Measurements from ENCODE around the gene SIK3.

SIK3 gene

DNA sequence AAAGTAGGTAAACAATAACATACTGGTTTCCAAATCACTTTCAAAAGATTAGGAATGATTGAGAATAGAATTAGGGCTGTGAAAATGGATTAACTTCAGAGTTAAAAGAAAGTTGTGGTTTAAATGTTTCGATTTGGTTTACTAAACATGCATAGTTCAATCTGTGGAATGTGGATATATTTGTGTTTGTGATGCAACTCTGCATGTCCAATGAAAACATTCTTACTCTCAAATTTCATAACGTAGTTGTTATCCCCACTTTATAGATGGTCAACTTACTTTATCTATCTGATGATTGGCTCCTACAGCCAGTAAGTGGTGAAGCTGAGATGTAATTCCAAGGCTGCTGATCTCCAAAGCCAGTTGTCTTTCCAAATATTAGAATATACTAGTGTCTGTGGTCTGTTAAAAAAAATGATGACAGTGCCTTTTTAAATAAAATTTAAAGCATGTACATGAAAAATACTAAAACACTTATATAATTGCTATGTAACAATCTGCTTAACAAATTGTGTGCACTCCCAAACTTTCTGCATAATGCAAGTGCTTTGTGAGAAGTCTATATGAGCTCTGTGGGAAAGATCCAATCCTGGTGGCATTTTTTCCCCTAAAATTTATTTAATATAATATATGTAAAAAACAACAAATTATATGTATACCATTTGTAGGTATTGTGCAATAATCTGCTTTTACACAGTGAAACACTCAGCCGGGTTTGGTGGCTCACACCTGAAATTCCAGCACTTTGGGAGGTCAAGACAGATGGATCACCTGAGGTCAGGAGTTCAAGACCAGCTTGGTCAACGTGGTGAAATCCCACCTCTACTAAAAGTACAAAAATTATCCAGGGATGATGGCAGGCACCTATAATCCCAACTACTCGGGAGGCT lies 9.7 kb upstream of the SIK3 start:
- DNase-seq, result no peak

DNA sequence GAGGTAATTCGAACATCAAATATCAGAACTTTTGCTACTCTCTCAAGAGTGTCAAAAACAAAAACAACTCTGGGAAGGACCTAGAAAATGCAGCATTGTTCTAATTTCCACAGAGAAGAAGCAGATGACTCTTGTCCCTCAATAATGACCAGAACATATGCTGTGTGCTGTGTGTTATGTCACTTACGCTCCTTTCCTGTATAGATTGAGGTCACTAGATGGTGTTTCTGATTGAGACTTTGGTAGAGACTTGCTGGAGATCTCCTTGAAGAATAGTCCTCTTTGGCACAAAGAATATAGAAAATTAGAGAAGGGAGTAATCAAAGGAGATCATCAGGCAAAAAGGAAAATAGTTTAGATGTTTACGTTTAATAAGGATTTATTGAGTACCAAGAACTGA lies 2.3 kb upstream of the SIK3 start:
- no peak for DNase-seq

DNA sequence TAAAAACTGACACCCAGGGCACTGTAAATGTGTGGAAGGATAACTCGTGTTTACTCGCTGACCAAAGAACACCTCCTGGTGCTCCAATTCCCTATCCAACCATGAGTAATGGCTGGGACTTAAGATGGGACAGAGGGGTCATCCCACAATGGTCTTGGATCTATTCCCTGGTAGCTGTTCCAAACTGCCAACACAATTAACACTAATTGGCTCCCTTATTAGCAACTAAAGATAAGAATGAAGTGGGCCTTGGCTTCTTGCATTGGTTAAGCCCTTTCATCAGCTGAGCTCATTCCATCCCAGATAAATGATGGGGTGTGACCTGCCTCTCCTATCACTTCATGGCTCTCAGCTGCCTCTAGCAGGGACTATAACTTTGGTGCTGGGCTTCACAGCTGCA lies 1.5 kb upstream of the SIK3 start:
- no peak for DNase-seq

DNA sequence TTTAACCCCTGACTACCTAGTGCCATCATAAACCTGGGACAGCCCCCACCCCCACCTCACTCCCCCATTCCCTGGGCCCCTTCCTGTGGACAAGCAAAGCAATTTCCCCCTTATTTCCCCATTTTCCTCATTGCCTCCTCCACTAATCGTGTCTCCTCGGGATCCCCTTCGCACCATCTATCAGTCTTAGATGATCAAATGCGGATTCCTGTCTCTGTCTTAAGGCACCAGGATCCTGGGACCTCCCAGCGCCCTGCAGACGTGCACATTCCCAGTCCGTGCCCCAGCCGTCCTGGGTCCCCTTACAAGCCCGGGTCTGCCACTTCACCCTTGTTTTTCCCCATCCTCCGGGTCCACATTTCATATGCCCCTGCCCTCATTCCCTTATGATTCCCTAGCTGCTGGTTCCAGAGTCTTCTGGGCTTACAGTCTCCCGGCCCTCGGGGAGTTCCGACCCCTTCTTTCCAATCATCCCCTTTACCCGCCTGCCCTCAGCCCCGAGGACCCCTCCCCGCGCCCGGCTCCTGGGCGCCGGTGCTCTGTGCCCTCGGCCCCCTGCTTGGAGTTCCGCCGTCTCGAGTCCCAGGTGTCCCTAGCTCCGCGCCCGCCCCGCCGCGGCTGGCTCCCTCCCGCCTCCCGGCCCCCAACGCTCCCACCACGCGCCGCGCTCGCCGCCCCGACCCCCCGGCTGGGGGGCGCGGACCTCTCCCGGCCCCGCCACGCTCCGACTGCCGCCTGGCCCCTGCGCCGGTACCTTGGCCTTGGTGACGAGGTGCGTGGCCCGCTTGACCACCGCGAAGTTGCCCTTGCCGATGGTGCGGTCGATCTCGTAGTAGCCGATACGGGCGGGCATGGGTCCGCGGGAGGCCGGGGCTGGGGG lies 599 bp downstream of the SIK3 start:
- no peak for DNase-seq

DNA sequence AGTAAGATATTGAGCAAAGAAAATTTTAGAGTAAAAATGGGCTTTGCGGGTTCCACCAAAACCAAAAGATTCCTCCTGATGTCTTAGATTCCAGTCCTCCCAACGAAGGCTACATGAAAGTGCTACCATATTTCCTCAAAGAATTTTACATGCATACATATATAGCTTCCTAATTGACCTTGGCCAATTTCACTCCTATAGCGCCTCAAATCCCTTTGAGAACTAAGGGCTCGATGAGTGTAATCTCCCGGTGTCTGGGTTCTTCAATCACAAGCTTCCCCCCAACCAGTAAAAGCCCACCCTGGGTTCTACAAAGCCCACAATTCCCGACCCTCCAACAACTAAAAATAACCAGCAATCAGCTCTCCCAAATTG lies 1.2 kb downstream of the SIK3 start:
- no peak for DNase-seq

DNA sequence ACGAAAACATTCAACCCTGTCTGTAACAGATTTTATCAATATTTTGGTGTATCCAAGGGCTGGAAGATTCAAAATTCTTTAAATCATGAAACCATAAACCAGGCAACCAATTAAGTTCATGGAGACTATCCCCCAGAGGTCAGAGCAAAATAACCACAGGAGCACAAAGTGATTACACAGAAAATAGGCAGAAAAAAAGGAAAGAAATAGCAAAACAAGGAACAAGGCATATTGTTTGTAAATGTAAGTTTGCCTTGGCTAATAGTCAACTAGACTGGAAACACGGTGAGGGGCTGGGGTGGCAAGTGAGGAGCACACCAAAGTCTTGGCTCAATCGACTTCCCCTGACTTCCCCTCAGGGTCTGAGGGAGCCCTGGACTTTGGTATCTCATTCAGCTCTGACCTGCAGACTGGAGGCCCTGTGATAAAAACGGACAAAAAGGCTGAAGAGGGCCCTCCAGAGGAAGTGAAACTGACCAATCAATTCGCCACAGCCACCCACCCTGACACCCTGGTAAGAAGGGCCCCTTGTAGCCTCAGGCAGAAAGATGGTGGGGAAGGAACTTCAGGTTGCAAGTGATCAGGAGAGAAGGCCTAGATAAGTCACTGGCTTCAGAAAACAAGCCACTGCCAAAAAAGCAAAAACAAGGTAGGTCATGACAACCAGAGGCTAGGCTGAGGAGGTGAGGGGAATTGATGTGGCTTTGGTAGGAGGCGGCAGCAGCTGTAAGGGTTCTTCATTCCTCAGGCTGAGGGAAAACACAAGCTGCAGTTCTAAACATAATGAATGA lies 1.8 kb downstream of the SIK3 start:
- peak; percentile 70 for DNase-seq

DNA sequence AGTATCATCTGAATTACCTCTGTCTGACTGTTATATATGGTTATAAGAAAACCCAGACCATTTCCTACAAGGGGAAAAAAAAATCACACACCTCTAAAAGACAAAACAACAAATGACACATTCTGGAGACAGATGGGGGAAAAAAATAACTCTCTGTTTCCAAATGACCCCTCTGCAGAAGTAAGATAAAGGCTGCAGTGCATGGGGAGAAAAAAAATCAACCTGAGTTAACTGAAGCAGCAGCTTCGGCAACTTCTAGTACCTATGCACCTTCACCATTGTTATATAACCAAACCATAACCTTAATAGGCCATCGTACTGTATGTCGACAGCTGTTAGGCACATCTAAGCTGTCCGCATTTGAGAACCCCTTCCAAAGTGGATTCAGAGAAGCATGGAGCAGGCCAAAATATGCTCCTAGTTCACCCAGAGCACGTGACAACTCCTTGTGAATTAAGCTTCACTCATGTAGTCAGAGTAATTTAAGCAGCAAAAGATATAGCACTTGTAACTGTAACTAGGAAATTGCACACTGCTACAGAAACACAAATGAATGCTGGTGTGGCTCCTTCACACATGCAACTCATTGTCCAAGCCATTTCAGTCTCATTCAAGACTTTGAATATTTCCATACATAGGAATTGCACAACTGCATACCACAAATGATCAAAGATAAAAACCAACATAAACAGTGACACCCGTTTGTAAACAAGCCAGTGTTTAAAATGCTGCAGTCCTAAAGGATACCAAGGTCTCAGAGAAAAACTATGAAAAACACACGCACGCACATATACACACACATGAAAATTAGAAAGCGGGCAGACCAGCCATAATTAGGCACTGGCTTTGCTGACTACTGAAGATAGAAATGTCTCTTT lies 2.7 kb downstream of the SIK3 start:
- DNase-seq, result no peak

DNA sequence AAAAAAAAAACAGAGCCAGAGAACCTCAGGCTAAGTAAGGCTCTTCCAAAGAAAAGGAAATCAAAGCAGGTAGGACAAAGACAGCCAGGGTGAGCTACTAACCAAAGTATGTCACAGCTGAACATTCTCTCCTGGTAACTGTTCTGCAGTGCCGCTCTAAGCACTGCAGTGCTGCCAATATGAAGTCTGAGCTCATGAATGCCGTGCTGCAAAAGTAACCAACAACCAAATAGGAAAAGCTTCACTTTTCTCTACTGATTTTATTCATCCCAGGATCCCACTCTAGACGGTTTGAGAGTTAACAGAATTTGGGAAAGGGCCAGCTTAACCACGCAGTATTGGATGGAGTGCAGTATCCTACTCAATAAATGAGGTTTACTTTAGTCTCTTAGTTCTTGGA lies 3.5 kb downstream of the SIK3 start:
- DNase-seq, result no peak

DNA sequence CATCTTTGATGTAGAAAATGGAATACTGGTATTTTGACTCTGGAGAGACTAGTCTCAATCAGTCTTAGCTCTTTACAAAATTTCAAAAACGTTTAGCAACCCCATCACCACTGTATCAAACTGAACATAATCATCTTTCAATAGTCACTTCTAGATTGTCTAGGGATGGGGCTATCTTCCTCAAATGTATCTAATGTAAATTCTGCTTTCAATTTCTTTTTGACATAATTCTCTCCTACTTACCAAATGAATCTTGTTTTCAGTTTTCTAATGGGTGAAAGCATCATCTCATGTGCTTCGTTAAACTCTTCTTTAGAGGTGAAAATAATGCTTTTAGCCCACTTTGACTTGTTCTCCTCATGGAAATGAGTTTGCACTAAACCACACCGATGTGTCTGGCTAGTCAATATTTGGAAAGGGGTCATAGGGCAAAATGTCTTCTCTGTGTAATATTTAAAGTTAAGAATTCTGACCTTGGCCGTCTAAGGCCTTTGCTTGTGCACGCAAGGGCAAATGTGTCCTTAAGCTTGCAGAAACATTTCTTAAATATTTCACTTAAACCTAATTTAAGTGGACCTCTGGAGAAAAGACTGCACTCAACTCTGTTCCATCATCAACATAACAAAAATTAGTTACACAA lies 5.2 kb downstream of the SIK3 start:
- no peak for DNase-seq

DNA sequence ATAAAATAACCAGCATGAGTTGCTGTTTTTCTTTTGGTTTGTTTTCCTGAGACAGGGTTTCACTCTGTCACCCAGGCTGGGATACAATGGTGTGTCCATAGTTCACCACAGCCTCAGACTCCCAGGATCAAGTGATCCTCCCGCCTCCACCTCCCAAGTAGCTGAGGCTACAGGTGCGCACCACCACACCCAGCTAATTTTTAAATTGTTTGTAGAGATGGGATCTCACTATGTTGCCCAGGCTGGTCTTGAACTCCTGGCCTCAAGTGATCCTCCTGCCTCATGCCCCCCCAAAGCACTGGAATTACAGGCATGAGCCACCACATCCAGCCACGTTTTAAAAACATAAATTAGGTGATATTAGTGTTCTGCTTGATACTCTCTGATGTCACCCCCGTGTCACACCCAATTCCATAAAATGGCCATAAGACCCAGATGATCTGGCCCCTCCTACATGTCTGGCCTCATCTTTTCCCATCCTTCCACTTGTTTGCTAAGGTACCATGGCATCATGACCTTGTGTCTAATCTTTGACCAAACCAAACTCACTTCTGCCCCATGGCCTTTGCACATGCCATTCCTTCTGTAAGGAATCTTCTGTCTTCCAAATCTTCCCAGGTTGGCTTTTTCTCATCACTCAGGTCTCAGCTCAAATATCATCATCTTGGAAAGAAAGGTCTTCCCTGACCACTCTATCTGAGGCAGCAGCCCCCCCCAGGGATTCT lies 6.3 kb downstream of the SIK3 start:
- no peak for DNase-seq

DNA sequence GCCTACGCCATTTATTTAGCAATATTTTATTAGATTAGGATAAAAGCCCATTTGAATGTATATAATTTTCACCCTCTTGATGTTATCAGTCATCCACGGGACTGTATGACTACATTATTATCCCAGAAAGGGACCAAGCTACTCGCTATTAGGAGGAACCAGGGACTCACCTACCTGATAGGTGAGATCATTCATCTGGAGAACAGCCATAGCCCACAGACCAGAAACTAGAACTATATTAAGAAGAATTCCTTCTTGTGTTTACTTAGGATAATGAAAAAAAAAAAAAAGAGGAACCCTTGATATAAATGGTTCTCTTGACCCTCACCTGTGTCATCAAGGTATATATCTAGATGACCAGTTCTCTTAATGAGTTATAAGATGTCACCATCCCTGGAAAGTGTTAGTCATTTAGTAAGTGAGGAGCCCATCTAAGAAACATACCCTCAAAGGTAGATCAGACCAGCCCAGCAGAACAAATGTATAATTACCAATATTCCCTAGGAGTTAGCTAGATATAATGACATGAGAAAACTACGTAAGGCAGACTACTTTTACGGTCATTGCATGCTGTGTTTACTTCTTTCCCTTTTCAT lies 8.0 kb downstream of the SIK3 start:
- no peak for DNase-seq

DNA sequence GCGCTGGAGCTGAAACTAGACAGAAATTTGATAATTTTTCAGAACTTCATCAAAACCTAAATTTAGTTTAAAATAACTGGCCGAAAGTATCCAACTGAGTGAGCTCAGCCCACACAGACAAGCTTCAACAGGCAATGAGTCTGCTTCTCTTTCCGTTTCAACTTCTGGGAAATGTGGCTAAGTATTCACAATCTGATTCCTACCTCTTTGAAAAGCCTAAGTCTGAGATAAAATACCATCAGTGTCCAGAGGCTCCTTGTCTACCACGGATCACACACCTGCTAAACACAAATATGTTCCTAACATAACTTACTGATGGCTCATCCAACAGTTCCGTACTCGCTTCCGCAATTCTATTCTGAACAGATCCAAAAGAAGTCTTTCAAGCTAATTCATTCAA lies 8.5 kb downstream of the SIK3 start:
- DNase-seq, result no peak

DNA sequence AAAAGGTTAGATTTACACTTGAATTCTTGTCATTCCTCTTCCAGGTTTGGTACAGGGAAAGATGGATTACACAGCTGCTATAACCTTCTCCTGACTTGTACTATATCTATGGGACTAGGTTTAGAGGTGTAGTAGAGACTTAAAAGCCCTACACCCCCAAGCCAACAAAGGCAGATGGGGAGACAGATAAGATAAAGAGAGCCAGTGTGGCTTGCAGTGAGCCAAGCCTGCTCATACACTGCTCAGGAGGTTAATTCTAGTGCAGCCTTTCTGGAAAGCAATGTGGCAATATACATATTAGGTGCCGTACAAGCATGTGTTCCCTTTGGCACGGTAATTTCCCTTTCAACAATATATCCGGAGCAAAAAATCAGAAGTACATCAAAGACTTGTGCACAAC lies 10.8 kb downstream of the SIK3 start:
- no peak for DNase-seq

DNA sequence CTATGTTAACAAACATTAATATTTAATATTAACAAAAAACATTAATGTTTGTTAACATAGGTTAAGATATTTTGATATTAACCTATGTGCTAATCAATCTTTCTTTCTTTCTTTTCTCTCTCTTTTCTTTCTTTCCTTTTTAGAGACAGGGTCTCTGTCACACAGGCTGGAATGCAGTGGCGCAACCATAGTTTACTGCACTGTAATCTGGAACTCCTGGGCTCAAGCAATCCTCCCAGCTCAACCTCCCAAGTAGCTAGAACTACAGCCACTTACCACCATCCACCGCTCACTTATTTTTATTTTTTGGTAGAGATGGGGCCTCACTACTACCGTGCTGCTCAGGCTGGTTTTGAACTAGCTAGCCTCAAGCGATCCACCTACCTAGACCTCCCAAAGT lies 13.2 kb downstream of the SIK3 start:
- no peak for DNase-seq

DNA sequence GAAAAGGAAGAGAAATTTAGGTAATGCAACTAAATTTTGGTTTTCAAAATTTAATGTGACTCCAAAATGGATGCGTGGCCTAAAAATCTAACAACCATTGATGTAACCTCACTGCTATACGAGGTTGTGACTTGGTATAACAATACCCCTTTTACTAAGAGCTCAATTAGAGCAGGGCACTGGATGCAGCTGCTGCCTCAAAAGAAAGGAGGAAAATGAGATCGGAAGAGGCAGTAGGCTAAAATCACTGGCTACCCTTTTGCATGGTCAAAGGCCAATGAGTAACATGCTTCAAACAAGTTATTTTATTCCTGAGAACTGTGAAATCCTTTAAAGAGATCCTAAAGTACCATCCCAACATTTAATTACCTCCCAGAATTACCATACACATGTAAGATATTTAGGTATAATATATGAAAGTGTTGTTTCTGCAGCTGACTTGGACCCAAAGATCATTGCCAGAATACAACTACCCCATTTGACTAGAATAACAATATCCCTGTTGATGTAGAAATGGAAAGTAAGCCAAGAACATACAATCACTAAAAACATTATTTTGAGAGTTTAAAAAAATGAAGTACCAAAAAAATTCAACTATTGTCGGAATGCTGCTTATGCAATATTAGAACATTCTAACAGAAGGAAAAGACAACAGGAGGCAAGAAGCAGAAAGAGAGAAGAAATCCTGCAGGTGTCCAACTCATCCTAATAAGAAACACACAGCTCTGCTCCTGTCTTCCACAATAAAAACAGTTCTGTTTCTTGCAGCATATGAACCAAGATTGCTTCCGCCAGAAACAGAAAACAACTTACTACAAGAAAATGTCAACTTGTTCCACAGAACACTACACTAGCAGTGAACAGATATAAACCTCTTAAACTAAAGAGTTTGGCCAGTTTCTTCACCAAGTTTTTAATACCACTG lies 15.0 kb downstream of the SIK3 start:
- no peak for DNase-seq

DNA sequence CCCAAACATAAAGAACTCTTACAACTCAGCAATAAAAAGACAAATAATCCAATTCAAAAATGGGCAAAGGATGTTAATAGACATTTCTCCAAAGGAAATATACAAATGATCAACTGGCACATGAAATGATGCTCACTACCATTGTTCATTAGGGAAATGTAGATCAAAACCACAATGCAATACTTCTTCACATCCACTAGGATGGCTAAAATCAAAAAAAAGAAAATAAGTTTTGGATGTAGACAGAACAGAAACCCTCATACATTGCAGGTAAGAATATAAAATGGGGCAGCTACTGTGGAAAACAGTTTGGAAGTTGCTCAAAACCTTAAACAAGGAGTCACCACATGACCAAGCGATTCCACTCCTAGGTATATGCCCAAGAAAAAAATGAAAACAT lies 16.3 kb downstream of the SIK3 start:
- DNase-seq, result no peak

DNA sequence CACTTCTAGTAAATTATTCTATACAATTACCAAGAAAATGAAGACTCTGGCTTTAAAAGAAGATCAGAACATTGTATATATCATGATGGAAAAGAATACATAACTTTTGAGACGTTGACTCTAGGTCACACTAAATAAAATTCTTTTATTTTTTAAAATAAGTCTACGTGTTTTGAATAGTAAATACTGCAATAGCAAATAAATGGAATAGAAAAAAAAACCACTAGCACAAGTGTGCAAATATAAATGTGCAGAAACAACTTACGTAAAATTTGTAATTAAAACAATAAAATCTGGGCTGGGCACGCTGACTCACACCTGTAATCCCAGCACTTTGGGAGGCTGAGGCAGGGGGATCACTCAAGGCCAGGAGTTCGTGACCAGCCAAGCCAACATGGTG lies 17.9 kb downstream of the SIK3 start:
- no peak for DNase-seq

DNA sequence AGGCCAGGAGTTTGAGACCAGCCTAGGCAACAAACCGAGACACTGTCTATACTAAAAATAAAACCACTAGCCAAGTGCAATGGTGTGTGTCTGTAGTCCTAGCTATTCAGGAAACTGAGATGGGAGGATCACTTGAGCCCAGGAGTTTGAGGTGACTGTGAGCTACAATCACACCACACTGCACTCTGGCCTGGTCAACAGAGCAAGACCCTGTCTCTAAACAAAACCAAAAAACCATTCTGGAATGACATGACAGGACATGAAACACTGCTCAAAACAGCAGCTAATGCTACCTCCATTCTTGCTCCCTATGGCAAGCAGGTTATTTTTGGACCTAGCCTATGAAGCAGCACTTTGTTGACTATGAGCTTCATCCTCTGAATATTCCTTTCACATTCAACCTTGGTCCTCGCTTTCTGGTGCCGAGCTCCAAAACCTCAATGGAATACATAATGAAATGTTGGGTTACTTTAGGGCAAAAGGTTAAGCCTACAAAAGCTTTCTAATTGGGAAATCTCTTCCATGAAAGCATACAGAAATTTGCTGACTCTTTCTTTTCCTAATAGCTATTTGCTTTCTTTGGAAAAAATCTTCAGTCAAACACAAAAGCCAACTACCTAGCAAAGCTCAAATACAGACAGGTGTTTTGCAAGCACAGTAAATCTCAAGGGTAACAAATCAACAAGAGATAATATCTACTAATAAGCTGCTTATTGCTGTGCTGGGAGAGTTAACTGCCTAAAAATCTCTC lies 21.1 kb downstream of the SIK3 start:
- no peak for DNase-seq

DNA sequence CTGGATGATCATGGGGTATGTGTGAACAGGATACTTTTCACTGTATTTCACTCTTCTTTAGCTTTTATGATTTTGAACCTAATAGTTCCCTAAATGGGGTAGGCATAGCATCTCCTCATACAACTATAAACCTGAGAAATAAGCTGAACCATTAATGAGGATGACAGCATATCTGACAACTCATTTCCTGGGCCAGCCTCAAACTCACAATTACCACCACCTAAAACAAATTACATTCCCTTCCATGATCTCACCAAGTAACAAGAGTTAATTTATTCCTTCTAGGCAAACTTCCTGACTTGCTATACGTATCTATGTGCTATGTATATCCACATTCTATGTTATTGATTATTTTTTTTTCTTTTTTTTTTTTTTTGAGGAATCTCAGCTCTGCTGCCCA lies 23.0 kb downstream of the SIK3 start:
- no peak for DNase-seq
